Peyer's patch (tissue), 4 donors: Measurements from ENCODE around the gene IAH1. TPM values are rescaled to one million over a fixed set of nuclear protein-coding genes. Genes with fewer than 3 reads are reported as not detected.
"Not testable (repeated sequence)": the region's sequence is repeated elsewhere in the genome, so short reads cannot be mapped to it uniquely, and the experiment has no call there.

ENCODE experiments used
- DNase-seq, 3 donors: peaks; one replicate each; pipeline ENCODE4 v3.0.0-alpha.2; 2017 to 2019
- H3K27ac ChIP-seq, 4 donors: fragments of 200-600 bp; sonication (generic); one replicate each; pipeline ENCODE4 v1.5.1; 2016 to 2019
- H3K27me3 ChIP-seq, 2 donors: fragments of 200-600 bp; sonication (generic); one replicate each; pipeline ENCODE4 v1.5.1; 2019
- H3K36me3 ChIP-seq, 3 donors: fragments of 200-600 bp; sonication (generic); one replicate each; pipeline ENCODE4 v1.5.1; 2016 to 2019
- H3K4me1 ChIP-seq, 4 donors: fragments of 200-600 bp; sonication (generic); one replicate each; pipeline ENCODE4 v1.5.1; 2016 to 2019
- H3K4me3 ChIP-seq, 4 donors: fragments of 200-600 bp; sonication (generic); 1 replicate in 3 of 4; 2 replicates in 1 of 4; pipeline ENCODE4 v1.5.1; 2016 to 2019; ENCODE audit warnings: mild to moderate bottlenecking in 1 of 4
- H3K9me3 ChIP-seq, 4 donors: fragments of 200-600 bp; sonication (generic); one replicate each; pipeline ENCODE4 v1.5.1; 2016 to 2019; ENCODE audit warnings: mild to moderate bottlenecking in 1 of 4
- CTCF ChIP-seq, 6 experiments: fragments of 450-650 bp in 4 of 6; fragments of 200-600 bp in 2 of 6; sonication (generic) in 1 of 6; IDR thresholded peaks; one replicate each; pipeline ENCODE4 v1.5.1; 2017 to 2019; ENCODE audit warnings: antibody characterized with exemption in 6 of 6, mild to moderate bottlenecking in 3 of 6, moderate library complexity in 1 of 6
- POLR2A ChIP-seq, 2 donors: fragments of 450-650 bp; IDR thresholded peaks; one replicate each; pipeline ENCODE4 v1.5.1; 2017; ENCODE audit warnings: antibody characterized with exemption in 2 of 2, mild to moderate bottlenecking in 2 of 2, moderate library complexity in 2 of 2
- total RNA-seq, 4 donors: library from RNA; depleted of rRNA; stranded (reverse); fragments of >200 nt; gene quantifications; one replicate each; pipeline ENCODE4 v1.1.0, GENCODE V29; 2016

IAH1 gene
- total RNA-seq, 4 donors from 2014 or later = 39.2 to 59.4 (median 43.5) TPM

GRCh38 chr2:9493478-9493877 lies 19.1 kb downstream of the IAH1 start:
- no peak for DNase-seq
- TF ChIP-seq POLR2A (IDR thresholded peaks at IDR 0.05) (no peak), CTCF (IDR thresholded peaks at IDR 0.05) (no peak)
- no peak overlapping the region for H3K27ac ChIP-seq
- H3K27me3 ChIP-seq = no peaks in the 10 kb centered on the region
- no peaks in the 10 kb centered on the region for H3K9me3 ChIP-seq
- no peaks in the 10 kb centered on the region for H3K4me1 ChIP-seq
- H3K4me3 ChIP-seq = no peak overlapping the region
- peaks cover 0 to 94% (median 0%) of the 10 kb centered on the region in 3 donors for H3K36me3 ChIP-seq

- no peak overlapping the region for H3K27ac ChIP-seq
- no peak for DNase-seq
- no peaks in the 10 kb centered on the region for H3K4me1 ChIP-seq
- no peaks in the 10 kb centered on the region for H3K27me3 ChIP-seq
- H3K9me3 ChIP-seq = no peaks in the 10 kb centered on the region
- H3K36me3 ChIP-seq = peaks cover 0 to 91% (median 0%) of the 10 kb centered on the region in 3 donors
- no peak overlapping the region for H3K4me3 ChIP-seq
- TF ChIP-seq POLR2A (IDR thresholded peaks at IDR 0.05) = no peak
- TF ChIP-seq CTCF (IDR thresholded peaks at IDR 0.05) = no peak
Measured at GRCh38 chr2:9494081-9494480, 19.7 kb downstream of the IAH1 start.

DNA sequence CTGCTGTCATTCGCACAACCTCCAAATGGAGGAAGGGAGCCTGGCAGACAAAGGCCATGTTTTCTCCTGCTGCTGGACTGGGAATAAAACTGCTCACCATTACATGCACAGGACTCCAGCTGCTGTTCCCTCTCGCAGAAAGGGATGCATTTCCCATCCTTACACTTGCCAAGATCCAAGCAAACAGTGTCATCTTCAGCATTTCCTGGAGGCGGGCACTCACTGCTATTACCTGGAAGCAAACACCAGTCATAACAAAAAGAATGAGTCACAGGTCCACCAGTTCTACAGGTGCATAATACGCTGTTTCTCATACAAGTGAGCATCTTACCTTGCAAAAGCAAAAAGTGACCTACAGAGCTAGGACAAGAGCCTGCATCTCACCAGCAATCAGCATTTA lies 22.7 kb downstream of the IAH1 start:
- Histone ChIP-seq H3K4me3 (no peak overlapping the region), H3K27me3 (no peaks in the 10 kb centered on the region), H3K9me3 (no peaks in the 10 kb centered on the region), H3K27ac (no peak overlapping the region), H3K4me1 (no peaks in the 10 kb centered on the region), H3K36me3 (peaks cover 0 to 76% (median 0%) of the 10 kb centered on the region in 3 donors)
- no peak for DNase-seq
- TF ChIP-seq POLR2A (IDR thresholded peaks at IDR 0.05) = no peak
- no peak for TF ChIP-seq CTCF (IDR thresholded peaks at IDR 0.05)

- Histone ChIP-seq H3K4me3 (no peak overlapping the region), H3K27ac (no peak overlapping the region), H3K36me3 (peaks cover 0 to 74% (median 0%) of the 10 kb centered on the region in 3 donors), H3K4me1 (no peaks in the 10 kb centered on the region), H3K27me3 (no peaks in the 10 kb centered on the region), H3K9me3 (no peaks in the 10 kb centered on the region)
- DNase-seq = no peak
- TF ChIP-seq POLR2A (IDR thresholded peaks at IDR 0.05) = no peak
- TF ChIP-seq CTCF (IDR thresholded peaks at IDR 0.05) = no peak
Measured at GRCh38 chr2:9498210-9498609, 23.9 kb downstream of the IAH1 start.

- DNase-seq = no peak
- H3K9me3 ChIP-seq = no peaks in the 10 kb centered on the region
- TF ChIP-seq CTCF (IDR thresholded peaks at IDR 0.05) (no peak), POLR2A (IDR thresholded peaks at IDR 0.05) (no peak)
- H3K4me1 ChIP-seq = no peaks in the 10 kb centered on the region
- H3K4me3 ChIP-seq = no peak overlapping the region
- H3K36me3 ChIP-seq = peaks cover 0 to 64% (median 0%) of the 10 kb centered on the region in 3 donors
- no peak overlapping the region for H3K27ac ChIP-seq
- H3K27me3 ChIP-seq = no peaks in the 10 kb centered on the region
Measured at GRCh38 chr2:9508931-9509330, 34.6 kb downstream of the IAH1 start.

- not testable (repeated sequence) for H3K4me1 ChIP-seq, DNase-seq
- H3K36me3 ChIP-seq = peaks cover 0 to 60% (median 0%) of the 10 kb centered on the region in 3 donors
Measured at GRCh38 chr2:9513946-9514345, 39.6 kb downstream of the IAH1 start.

More at GRCh38 chr2:9513946-9514345, 39.6 kb downstream of the IAH1 start:
- not testable (repeated sequence) for H3K27me3 ChIP-seq, H3K4me3 ChIP-seq, H3K27ac ChIP-seq, H3K9me3 ChIP-seq
